ENCODE data around the gene LATS2.

- no peak for TF ChIP-seq POU6F1 (CRISPR knock-in tag; IDR thresholded peaks at IDR 0.05; ENCODE audit: borderline replicate concordance, low read depth)
- no peak for TF ChIP-seq ZFP30 (CRISPR knock-in tag; IDR thresholded peaks at IDR 0.05)
- TF ChIP-seq CSRNP3 (CRISPR knock-in tag; IDR thresholded peaks at IDR 0.05), result no peak
- no peak for TF ChIP-seq ARNTL (CRISPR knock-in tag; IDR thresholded peaks at IDR 0.05; ENCODE audit: borderline replicate concordance, low read depth)
- TF ChIP-seq RARB (CRISPR knock-in tag; IDR thresholded peaks at IDR 0.05), result no peak
- no peak for TF ChIP-seq TOX (CRISPR knock-in tag; IDR thresholded peaks at IDR 0.05; ENCODE audit: borderline replicate concordance)
- TF ChIP-seq PATZ1 (CRISPR knock-in tag; IDR thresholded peaks at IDR 0.05; ENCODE audit: borderline replicate concordance), result no peak
- no peak for TF ChIP-seq ZNF70 (CRISPR knock-in tag; IDR thresholded peaks at IDR 0.05)
- TF ChIP-seq ISL1 (CRISPR knock-in tag; IDR thresholded peaks at IDR 0.05), result no peak
Observed at GRCh38 chr13:21025539-21025938, 35.8 kb downstream of the LATS2 start.

Measured in SK-N-SH treated with all-trans-retinoic acid at 6 μM for 48 hours (cell line).